Measurements from ENCODE around the gene TTLL12.

TTLL12 gene

GRCh38 chr22:43172191-43172590 lies 14.7 kb downstream of the TTLL12 start:
- no peak for DNase-seq (ENCODE audit: low spot score)

- no peak for DNase-seq (ENCODE audit: low spot score)
These were observed 15.3 kb downstream of the TTLL12 start for GRCh38 chr22:43171607-43172006.

- no peak for DNase-seq (ENCODE audit: low spot score)
These were observed 15.9 kb downstream of the TTLL12 start for GRCh38 chr22:43171019-43171491.

- DNase-seq (ENCODE audit: low spot score), result no peak
These were observed 16.8 kb downstream of the TTLL12 start for GRCh38 chr22:43170131-43170480.

- DNase-seq (ENCODE audit: low spot score), result no peak
These were observed 17.4 kb downstream of the TTLL12 start for GRCh38 chr22:43169310-43170130.

- no peak for DNase-seq (ENCODE audit: low spot score)
These were observed 18.2 kb downstream of the TTLL12 start for GRCh38 chr22:43168471-43169309.

- DNase-seq (ENCODE audit: low spot score), result no peak
These were observed 19.8 kb downstream of the TTLL12 start for GRCh38 chr22:43167001-43167589.

GRCh38 chr22:43166132-43166930 lies 20.6 kb downstream of the TTLL12 start:
- no peak for DNase-seq (ENCODE audit: low spot score)

- no peak for DNase-seq (ENCODE audit: low spot score)
These were observed 22.3 kb downstream of the TTLL12 start for GRCh38 chr22:43164636-43165035.

- no peak for DNase-seq (ENCODE audit: low spot score)
These were observed 23.6 kb downstream of the TTLL12 start for GRCh38 chr22:43163241-43163795.

- no peak for DNase-seq (ENCODE audit: low spot score)
These were observed 24.4 kb downstream of the TTLL12 start for GRCh38 chr22:43162412-43163150.

GRCh38 chr22:43160497-43161126 lies 26.3 kb downstream of the TTLL12 start:
- no peak for DNase-seq (ENCODE audit: low spot score)

GRCh38 chr22:43159484-43160178 lies 27.3 kb downstream of the TTLL12 start:
- no peak for DNase-seq (ENCODE audit: low spot score)

- no peak for DNase-seq (ENCODE audit: low spot score)
These were observed 28.0 kb downstream of the TTLL12 start for GRCh38 chr22:43158778-43159483.

GRCh38 chr22:43157874-43158546 lies 28.9 kb downstream of the TTLL12 start:
- DNase-seq (ENCODE audit: low spot score), result no peak

GRCh38 chr22:43156413-43156812 lies 30.5 kb downstream of the TTLL12 start:
- DNase-seq (ENCODE audit: low spot score), result no peak

GRCh38 chr22:43155789-43156188 lies 31.1 kb downstream of the TTLL12 start:
- no peak for DNase-seq (ENCODE audit: low spot score)

GRCh38 chr22:43154887-43155536 lies 31.9 kb downstream of the TTLL12 start:
- no peak for DNase-seq (ENCODE audit: low spot score)

Measured in pons (tissue), 1 donor.